ENCODE results near the gene BRD3OS. TPM values are rescaled to one million over a fixed set of nuclear protein-coding genes. Genes with fewer than 3 reads are reported as not detected.

The BRD3OS gene
- total and polyA plus RNA-seq, 7 donors = 3.9 to 19.4 (median 11.7) TPM

DNA sequence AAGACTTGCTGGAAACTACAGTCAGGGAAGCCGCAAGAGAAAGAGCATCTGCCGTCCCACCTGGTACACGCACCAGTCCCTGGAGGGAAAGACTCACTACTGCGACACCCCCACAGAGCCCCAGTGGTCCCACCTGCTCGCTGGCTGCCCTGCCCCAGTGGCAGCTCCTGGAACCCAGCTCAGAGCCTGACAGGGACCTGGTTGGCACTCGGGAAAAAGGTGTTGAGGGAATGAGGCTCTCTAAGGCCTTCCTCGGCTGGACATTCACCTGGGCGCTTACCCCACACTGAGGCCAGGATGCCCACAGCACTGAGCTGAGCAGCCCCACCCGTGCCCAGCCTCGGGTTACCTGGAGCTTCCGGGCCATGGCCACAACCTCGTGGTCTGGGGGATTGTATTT lies 19.7 kb downstream of the BRD3OS start:
- H3K36me3 ChIP-seq = peaks cover 21 to 97% (median 70%) of the 10 kb centered on the region in 4 donors
- no peak overlapping the region for H3K27ac ChIP-seq
- WGBS, 2 donors = 90 to 91% methylated on average over 12 of the region's 12 CpGs

DNA sequence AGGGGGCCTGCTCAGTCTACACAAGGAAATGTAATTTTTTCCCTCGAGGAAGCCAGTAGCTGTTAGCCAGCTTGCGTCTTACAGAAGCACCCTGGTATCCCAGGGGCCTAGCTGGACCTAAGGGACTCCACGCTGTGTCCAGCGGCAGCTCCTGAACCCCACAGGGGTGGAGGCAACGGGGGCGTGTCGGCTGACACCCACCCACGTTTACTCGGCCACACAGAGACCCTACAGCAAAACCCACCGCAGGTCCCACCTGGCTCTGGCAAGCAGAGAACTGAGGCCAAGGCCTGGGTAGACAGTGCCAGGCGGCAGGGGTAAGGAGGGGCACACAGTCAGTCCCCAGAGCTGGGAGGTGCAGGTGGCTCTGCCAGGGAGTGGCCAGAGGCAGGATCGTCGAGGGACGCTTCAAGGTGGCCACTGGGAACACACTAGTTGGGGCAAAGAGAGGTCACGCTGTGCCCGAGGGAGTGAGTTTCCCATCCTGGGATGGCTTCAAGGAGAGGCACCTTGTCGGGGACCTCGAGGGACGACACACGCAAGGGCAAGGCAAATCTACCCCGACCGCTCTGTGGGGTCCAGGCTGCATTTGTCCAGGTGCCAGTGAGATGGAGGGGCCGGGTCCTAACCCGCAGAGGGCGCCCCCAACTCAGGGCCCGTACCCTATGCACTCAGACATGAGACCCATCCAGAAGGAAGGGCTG lies 20.7 kb downstream of the BRD3OS start:
- no peak for DNase-seq
- intact Hi-C loops (cut with DNase I) = no loop called here
- no peaks in the 10 kb centered on the region for H3K27me3 ChIP-seq
- 86% methylated on average over 26 of the region's 26 CpGs for WGBS, 2 donors
- peaks cover 30 to 97% (median 73%) of the 10 kb centered on the region in 4 donors for H3K36me3 ChIP-seq
- TF ChIP-seq, protein P1, sequence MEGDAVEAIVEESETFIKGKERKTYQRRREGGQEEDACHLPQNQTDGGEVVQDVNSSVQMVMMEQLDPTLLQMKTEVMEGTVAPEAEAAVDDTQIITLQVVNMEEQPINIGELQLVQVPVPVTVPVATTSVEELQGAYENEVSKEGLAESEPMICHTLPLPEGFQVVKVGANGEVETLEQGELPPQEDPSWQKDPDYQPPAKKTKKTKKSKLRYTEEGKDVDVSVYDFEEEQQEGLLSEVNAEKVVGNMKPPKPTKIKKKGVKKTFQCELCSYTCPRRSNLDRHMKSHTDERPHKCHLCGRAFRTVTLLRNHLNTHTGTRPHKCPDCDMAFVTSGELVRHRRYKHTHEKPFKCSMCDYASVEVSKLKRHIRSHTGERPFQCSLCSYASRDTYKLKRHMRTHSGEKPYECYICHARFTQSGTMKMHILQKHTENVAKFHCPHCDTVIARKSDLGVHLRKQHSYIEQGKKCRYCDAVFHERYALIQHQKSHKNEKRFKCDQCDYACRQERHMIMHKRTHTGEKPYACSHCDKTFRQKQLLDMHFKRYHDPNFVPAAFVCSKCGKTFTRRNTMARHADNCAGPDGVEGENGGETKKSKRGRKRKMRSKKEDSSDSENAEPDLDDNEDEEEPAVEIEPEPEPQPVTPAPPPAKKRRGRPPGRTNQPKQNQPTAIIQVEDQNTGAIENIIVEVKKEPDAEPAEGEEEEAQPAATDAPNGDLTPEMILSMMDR (IDR thresholded peaks at IDR 0.05) = no peak
- TF ChIP-seq POLR2A (IDR thresholded peaks at IDR 0.05) (no peak), EP300 (IDR thresholded peaks at IDR 0.05) (no peak), POLR2AphosphoS5 (IDR thresholded peaks at IDR 0.05) (no peak)
- no peak overlapping the region for H3K27ac ChIP-seq
- peaks cover 0 to 18% (median 9%) of the 10 kb centered on the region in 4 donors for H3K4me1 ChIP-seq
- no peak overlapping the region for H3K4me3 ChIP-seq
- no peaks in the 10 kb centered on the region for H3K9me3 ChIP-seq

More for the DNA sequence above, 19.7 kb downstream of the BRD3OS start:
- TF ChIP-seq, protein P1 (IDR thresholded peaks at IDR 0.05) = no peak
- peaks cover 0 to 20% (median 11%) of the 10 kb centered on the region in 4 donors for H3K4me1 ChIP-seq
- intact Hi-C loops (cut with DNase I) = no loop called here
- DNase-seq = no peak
- no peak overlapping the region for H3K4me3 ChIP-seq
- no peaks in the 10 kb centered on the region for H3K27me3 ChIP-seq
- H3K9me3 ChIP-seq = no peaks in the 10 kb centered on the region

DNA sequence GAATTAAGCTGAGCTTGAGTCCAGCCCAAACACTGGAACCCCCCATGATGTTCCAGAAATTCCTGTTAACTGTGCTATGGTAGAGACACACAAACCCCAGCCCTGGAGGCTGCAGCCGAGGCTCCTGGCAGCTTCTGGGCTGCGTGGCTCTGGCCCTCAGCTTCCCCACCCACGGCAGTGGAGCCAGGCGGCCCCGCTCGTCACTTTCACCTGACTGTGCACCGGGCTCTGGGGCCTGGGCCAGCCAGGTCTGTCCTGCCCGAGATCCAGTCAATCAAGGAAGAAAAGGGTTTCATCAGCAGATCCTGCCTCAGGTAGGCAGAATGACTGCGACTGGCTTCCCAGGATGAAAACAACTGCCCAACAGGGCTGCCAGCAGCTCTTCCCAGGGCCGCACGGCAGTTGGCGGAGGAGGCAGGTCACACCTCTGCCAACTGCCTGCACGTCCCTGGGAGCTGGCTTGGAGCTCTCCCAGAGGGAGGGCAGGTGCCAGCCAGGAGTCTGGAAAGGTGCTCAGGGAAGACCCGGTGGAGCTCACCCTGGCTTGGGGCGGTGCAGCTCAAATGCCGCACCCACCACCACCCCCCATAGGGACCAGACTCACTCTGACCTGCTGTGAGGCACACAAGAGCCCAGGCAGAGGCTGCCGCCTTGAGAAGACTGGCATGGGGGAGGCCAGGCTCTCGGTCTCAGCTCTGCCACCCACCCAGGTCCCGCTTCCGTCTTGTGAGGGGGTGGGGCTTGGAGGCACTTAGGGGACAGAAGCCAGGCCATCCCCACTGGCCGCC lies 21.8 kb downstream of the BRD3OS start:
- WGBS, 2 donors = 91 to 92% methylated on average over 21 of the region's 21 CpGs
- Histone ChIP-seq H3K36me3 (peaks cover 26 to 97% (median 73%) of the 10 kb centered on the region in 4 donors), H3K27me3 (no peaks in the 10 kb centered on the region), H3K9me3 (no peaks in the 10 kb centered on the region), H3K4me1 (peaks cover 0 to 13% (median 4%) of the 10 kb centered on the region in 4 donors), H3K27ac (no peak overlapping the region), H3K4me3 (no peak overlapping the region)
- TF ChIP-seq POLR2A (IDR thresholded peaks at IDR 0.05) = no peak
- TF ChIP-seq EP300 (IDR thresholded peaks at IDR 0.05) = no peak
- TF ChIP-seq, protein P1 (IDR thresholded peaks at IDR 0.05) = no peak
- TF ChIP-seq POLR2AphosphoS5 (IDR thresholded peaks at IDR 0.05) = no peak
- DNase-seq = no peak
- intact Hi-C loops (cut with DNase I) = no loop called here

DNA sequence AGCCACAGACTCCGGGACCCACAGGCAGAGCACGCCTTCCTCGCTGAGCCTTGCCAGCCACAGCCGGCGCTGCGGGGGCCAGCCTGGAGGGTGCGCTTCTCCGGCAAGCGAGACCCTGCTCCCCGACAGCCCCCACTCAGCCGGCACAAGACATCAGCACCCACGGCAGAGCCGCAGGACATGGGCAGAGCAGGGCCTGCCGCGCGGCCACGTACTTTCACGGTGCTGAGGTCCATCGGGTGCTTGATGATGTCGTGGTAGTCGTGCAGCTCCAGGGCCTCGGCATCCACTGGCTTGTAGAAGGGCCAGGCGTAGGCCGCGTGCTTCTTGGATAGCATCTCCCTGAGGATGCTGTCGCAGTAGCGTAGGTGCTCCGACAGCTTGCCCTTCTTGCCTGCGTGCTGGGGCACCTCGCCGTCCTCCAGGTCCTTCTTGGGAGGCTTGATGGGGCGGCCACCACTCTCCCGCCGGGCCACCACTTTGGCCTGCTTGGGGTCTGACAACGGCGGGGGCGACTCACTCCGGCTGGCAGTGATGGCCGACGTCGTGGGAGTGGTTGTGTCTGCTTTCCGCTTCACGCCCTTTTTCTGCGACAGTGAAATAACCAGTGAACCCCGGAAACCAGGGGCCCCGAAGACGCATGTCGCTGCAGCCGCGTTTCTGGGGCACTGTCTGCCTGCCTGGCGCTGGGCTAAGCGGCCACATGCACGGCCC lies 22.7 kb downstream of the BRD3OS start:
- TF ChIP-seq, protein P1 (IDR thresholded peaks at IDR 0.05) = no peak
- TF ChIP-seq EP300 (IDR thresholded peaks at IDR 0.05) = no peak
- no peak for TF ChIP-seq POLR2A (IDR thresholded peaks at IDR 0.05)
- TF ChIP-seq POLR2AphosphoS5 (IDR thresholded peaks at IDR 0.05) = no peak
- DNase-seq = no peak
- Histone ChIP-seq H3K9me3 (no peaks in the 10 kb centered on the region), H3K27me3 (no peaks in the 10 kb centered on the region), H3K4me3 (no peak overlapping the region), H3K36me3 (peaks cover 30 to 100% (median 79%) of the 10 kb centered on the region in 4 donors), H3K27ac (no peak overlapping the region), H3K4me1 (peaks cover 0 to 13% (median 4%) of the 10 kb centered on the region in 4 donors)
- 96% methylated on average over 53 of the region's 53 CpGs for WGBS, 2 donors
- intact Hi-C loops (cut with DNase I) = no loop called here
